Measurements from ENCODE around the gene CACNA2D2. TPM values are rescaled to one million over a fixed set of nuclear protein-coding genes. Genes with fewer than 3 reads are reported as not detected.

CACNA2D2 gene
- total and polyA plus RNA-seq, 2 of the 13 experiments (the other 11 are each of a cell fraction or from before 2014, with no cell fraction given): not detected

DNA sequence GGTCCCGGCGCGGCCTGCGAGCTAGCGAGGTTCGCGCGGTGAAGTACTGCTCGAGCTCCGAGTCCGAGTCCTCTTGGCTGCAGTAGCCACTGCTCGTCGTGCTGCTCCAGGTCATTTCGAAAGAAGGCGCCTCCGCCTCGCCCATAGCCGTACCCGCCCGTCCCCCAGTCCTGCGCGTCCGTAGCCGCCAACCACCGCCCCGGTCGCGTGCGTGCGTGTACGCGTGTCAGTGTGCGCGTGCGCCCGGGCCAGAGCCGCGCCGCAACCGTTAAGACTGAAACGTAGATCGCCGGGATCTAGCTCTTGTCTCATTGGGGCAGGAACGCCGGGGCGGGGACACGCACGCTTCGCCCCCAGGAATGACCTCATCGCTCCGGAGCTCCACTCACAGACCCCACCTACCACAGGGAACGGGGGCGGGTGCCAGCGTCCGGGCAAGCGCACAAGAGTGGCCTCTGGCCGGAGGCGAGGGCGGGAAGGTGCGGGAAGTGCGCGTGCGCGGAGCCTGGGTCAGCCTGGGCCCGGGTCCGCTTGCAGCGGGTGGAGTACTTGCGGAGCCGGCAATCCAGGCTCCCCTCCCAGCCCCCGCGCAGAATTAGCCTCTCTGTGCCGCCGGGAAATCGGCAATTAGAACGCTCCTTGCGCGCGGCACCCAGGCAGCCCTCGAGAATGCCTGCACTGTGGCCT lies 166.1 kb downstream of the CACNA2D2 start (continued):
- TF ChIP-seq CEBPZ (IDR thresholded peaks at IDR 0.05; ENCODE audit: low read length) (no peak), GATAD2A (CRISPR knock-in tag; IDR thresholded peaks at IDR 0.05) (peak; percentile 41; the same call in 1 of the 2 replicates), MIER2 (CRISPR knock-in tag; IDR thresholded peaks at IDR 0.05) (no peak), PRPF4 (IDR thresholded peaks at IDR 0.05; ENCODE audit: low read depth, low read length, poor library complexity, severe bottlenecking) (no peak), HDAC2 (CRISPR knock-in tag; IDR thresholded peaks at IDR 0.05) (peak; percentile 61; the same call in 1 of the 2 replicates), SIX1 (CRISPR knock-in tag; IDR thresholded peaks at IDR 0.05; ENCODE audit: borderline replicate concordance) (peak; percentile 48), ZNF850 (CRISPR knock-in tag; conservative IDR thresholded peaks at IDR 0.05) (no peak), ASH2L (IDR thresholded peaks at IDR 0.05; ENCODE audit: insufficient read length, low read depth, low read length) (peak; percentile 36), HOXA9 (CRISPR knock-in tag; IDR thresholded peaks at IDR 0.05; ENCODE audit: borderline replicate concordance) (peak; percentile 95), HNRNPK (IDR thresholded peaks at IDR 0.05; ENCODE audit: low read depth, low read length, poor library complexity, severe bottlenecking) (peak; percentile 27), ZNF350 (CRISPR knock-in tag; IDR thresholded peaks at IDR 0.05; ENCODE audit: borderline replicate concordance, low read depth) (peak; percentile 70), HDAC6 (IDR thresholded peaks at IDR 0.05; ENCODE audit: low read depth, low read length) (no peak), ZNF331 (CRISPR knock-in tag; IDR thresholded peaks at IDR 0.05) (peak; percentile 46)
- TF ChIP-seq, protein P1, sequence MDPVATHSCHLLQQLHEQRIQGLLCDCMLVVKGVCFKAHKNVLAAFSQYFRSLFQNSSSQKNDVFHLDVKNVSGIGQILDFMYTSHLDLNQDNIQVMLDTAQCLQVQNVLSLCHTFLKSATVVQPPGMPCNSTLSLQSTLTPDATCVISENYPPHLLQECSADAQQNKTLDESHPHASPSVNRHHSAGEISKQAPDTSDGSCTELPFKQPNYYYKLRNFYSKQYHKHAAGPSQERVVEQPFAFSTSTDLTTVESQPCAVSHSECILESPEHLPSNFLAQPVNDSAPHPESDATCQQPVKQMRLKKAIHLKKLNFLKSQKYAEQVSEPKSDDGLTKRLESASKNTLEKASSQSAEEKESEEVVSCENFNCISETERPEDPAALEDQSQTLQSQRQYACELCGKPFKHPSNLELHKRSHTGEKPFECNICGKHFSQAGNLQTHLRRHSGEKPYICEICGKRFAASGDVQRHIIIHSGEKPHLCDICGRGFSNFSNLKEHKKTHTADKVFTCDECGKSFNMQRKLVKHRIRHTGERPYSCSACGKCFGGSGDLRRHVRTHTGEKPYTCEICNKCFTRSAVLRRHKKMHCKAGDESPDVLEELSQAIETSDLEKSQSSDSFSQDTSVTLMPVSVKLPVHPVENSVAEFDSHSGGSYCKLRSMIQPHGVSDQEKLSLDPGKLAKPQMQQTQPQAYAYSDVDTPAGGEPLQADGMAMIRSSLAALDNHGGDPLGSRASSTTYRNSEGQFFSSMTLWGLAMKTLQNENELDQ (CRISPR knock-in tag; IDR thresholded peaks at IDR 0.05; ENCODE audit: borderline replicate concordance): no peak
- TF ChIP-seq, protein P2, sequence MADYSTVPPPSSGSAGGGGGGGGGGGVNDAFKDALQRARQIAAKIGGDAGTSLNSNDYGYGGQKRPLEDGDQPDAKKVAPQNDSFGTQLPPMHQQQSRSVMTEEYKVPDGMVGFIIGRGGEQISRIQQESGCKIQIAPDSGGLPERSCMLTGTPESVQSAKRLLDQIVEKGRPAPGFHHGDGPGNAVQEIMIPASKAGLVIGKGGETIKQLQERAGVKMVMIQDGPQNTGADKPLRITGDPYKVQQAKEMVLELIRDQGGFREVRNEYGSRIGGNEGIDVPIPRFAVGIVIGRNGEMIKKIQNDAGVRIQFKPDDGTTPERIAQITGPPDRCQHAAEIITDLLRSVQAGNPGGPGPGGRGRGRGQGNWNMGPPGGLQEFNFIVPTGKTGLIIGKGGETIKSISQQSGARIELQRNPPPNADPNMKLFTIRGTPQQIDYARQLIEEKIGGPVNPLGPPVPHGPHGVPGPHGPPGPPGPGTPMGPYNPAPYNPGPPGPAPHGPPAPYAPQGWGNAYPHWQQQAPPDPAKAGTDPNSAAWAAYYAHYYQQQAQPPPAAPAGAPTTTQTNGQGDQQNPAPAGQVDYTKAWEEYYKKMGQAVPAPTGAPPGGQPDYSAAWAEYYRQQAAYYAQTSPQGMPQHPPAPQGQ (CRISPR knock-in tag; IDR thresholded peaks at IDR 0.05; ENCODE audit: borderline replicate concordance): no peak
- TF ChIP-seq, protein P3, sequence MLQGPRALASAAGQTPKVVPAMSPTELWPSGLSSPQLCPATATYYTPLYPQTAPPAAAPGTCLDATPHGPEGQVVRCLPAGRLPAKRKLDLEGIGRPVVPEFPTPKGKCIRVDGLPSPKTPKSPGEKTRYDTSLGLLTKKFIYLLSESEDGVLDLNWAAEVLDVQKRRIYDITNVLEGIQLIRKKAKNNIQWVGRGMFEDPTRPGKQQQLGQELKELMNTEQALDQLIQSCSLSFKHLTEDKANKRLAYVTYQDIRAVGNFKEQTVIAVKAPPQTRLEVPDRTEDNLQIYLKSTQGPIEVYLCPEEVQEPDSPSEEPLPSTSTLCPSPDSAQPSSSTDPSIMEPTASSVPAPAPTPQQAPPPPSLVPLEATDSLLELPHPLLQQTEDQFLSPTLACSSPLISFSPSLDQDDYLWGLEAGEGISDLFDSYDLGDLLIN (CRISPR knock-in tag; IDR thresholded peaks at IDR 0.05; ENCODE audit: borderline replicate concordance): 0 out of 2 replicates have a peak, but pooled peaks have one; percentile 16
- TF ChIP-seq, protein P4, sequence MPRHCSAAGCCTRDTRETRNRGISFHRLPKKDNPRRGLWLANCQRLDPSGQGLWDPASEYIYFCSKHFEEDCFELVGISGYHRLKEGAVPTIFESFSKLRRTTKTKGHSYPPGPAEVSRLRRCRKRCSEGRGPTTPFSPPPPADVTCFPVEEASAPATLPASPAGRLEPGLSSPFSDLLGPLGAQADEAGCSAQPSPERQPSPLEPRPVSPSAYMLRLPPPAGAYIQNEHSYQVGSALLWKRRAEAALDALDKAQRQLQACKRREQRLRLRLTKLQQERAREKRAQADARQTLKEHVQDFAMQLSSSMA (CRISPR knock-in tag; IDR thresholded peaks at IDR 0.05): no peak

Measured in HepG2 (cell line).